Peyer's patch (tissue), 4 donors: Measurements from ENCODE around the gene AP2A1. TPM values are rescaled to one million over a fixed set of nuclear protein-coding genes. Genes with fewer than 3 reads are reported as not detected.

Source experiments
- DNase-seq, 3 donors: peaks; one replicate each; pipeline ENCODE4 v3.0.0-alpha.2; 2017 to 2019
- H3K27ac ChIP-seq, 4 donors: fragments of 200-600 bp; sonication (generic); one replicate each; pipeline ENCODE4 v1.5.1; 2016 to 2019
- H3K27me3 ChIP-seq, 2 donors: fragments of 200-600 bp; sonication (generic); one replicate each; pipeline ENCODE4 v1.5.1; 2019
- H3K36me3 ChIP-seq, 3 donors: fragments of 200-600 bp; sonication (generic); one replicate each; pipeline ENCODE4 v1.5.1; 2016 to 2019
- H3K4me1 ChIP-seq, 4 donors: fragments of 200-600 bp; sonication (generic); one replicate each; pipeline ENCODE4 v1.5.1; 2016 to 2019
- H3K4me3 ChIP-seq, 4 donors: fragments of 200-600 bp; sonication (generic); 1 replicate in 3 of 4; 2 replicates in 1 of 4; pipeline ENCODE4 v1.5.1; 2016 to 2019; ENCODE audit warnings: mild to moderate bottlenecking in 1 of 4
- H3K9me3 ChIP-seq, 4 donors: fragments of 200-600 bp; sonication (generic); one replicate each; pipeline ENCODE4 v1.5.1; 2016 to 2019; ENCODE audit warnings: mild to moderate bottlenecking in 1 of 4
- CTCF ChIP-seq, 6 experiments: fragments of 450-650 bp in 4 of 6; fragments of 200-600 bp in 2 of 6; sonication (generic) in 1 of 6; IDR thresholded peaks; one replicate each; pipeline ENCODE4 v1.5.1; 2017 to 2019; ENCODE audit warnings: antibody characterized with exemption in 6 of 6, mild to moderate bottlenecking in 3 of 6, moderate library complexity in 1 of 6
- POLR2A ChIP-seq, 2 donors: fragments of 450-650 bp; IDR thresholded peaks; one replicate each; pipeline ENCODE4 v1.5.1; 2017; ENCODE audit warnings: antibody characterized with exemption in 2 of 2, mild to moderate bottlenecking in 2 of 2, moderate library complexity in 2 of 2
- total RNA-seq, 4 donors: library from RNA; depleted of rRNA; stranded (reverse); fragments of >200 nt; gene quantifications; one replicate each; pipeline ENCODE4 v1.1.0, GENCODE V29; 2016

Gene AP2A1
- total RNA-seq, 4 donors from 2014 or later = 57.8 to 102 (median 85.1) TPM

- H3K36me3 ChIP-seq = peaks cover 0 to 86% (median 0%) of the 10 kb centered on the region in 3 donors
- H3K4me3 ChIP-seq = no peak overlapping the region
- no peaks in the 10 kb centered on the region for H3K9me3 ChIP-seq
- no peak overlapping the region for H3K27ac ChIP-seq
- H3K27me3 ChIP-seq = no peaks in the 10 kb centered on the region
- DNase-seq = peak in 1 of 3 donors; percentile 48
- no peak for TF ChIP-seq CTCF (IDR thresholded peaks at IDR 0.05)
- H3K4me1 ChIP-seq = no peaks in the 10 kb centered on the region
These were observed 26.7 kb downstream of the AP2A1 start for GRCh38 chr19:49793561-49793840.

- TF ChIP-seq POLR2A (IDR thresholded peaks at IDR 0.05) (no peak), CTCF (IDR thresholded peaks at IDR 0.05) (no peak)
- Histone ChIP-seq H3K4me1 (no peaks in the 10 kb centered on the region), H3K4me3 (no peak overlapping the region), H3K36me3 (peaks cover 0 to 97% (median 0%) of the 10 kb centered on the region in 3 donors), H3K27ac (no peak overlapping the region), H3K27me3 (no peaks in the 10 kb centered on the region), H3K9me3 (no peaks in the 10 kb centered on the region)
- DNase-seq = no peak
These were observed 28.8 kb downstream of the AP2A1 start for GRCh38 chr19:49795615-49796014.

GRCh38 chr19:49798574-49798973 is 31.8 kb downstream of the AP2A1 start:
- TF ChIP-seq CTCF (IDR thresholded peaks at IDR 0.05) = no peak
- no peak for TF ChIP-seq POLR2A (IDR thresholded peaks at IDR 0.05)
- Histone ChIP-seq H3K27ac (no peak overlapping the region), H3K27me3 (no peaks in the 10 kb centered on the region), H3K9me3 (no peaks in the 10 kb centered on the region), H3K36me3 (peaks cover 0 to 92% (median 0%) of the 10 kb centered on the region in 3 donors), H3K4me1 (no peaks in the 10 kb centered on the region), H3K4me3 (no peak overlapping the region)
- DNase-seq = peak in 1 of 3 donors; percentile 38

GRCh38 chr19:49799271-49799797 is 32.5 kb downstream of the AP2A1 start:
- peaks cover 0 to 92% (median 0%) of the 10 kb centered on the region in 3 donors for H3K36me3 ChIP-seq
- DNase-seq = peak in 1 of 3 donors; percentile 30
- H3K4me3 ChIP-seq = no peak overlapping the region
- H3K27me3 ChIP-seq = no peaks in the 10 kb centered on the region
- no peak for TF ChIP-seq CTCF (IDR thresholded peaks at IDR 0.05)
- TF ChIP-seq POLR2A (IDR thresholded peaks at IDR 0.05) = no peak
- H3K9me3 ChIP-seq = no peaks in the 10 kb centered on the region
- H3K4me1 ChIP-seq = no peaks in the 10 kb centered on the region
- no peak overlapping the region for H3K27ac ChIP-seq

- TF ChIP-seq POLR2A (IDR thresholded peaks at IDR 0.05) (no peak), CTCF (IDR thresholded peaks at IDR 0.05) (peak in 1 of 6 experiments; percentile 5)
- no peak overlapping the region for H3K27ac ChIP-seq
These were observed 33.1 kb downstream of the AP2A1 start for GRCh38 chr19:49799798-49800376.

More at GRCh38 chr19:49799798-49800376, 33.1 kb downstream of the AP2A1 start:
- Histone ChIP-seq H3K4me1 (no peaks in the 10 kb centered on the region), H3K36me3 (peaks cover 0 to 91% (median 0%) of the 10 kb centered on the region in 3 donors), H3K4me3 (no peak overlapping the region), H3K9me3 (no peaks in the 10 kb centered on the region), H3K27me3 (no peaks in the 10 kb centered on the region)
- DNase-seq = peak in 1 of 3 donors; percentile 46
